Measurements from ENCODE around the gene AQP1. TPM values are rescaled to one million over a fixed set of nuclear protein-coding genes. Genes with fewer than 3 reads are reported as not detected.

Gene AQP1
- polyA plus RNA-seq, 5 donors = 82.4 to 310 (median 157) TPM

DNA sequence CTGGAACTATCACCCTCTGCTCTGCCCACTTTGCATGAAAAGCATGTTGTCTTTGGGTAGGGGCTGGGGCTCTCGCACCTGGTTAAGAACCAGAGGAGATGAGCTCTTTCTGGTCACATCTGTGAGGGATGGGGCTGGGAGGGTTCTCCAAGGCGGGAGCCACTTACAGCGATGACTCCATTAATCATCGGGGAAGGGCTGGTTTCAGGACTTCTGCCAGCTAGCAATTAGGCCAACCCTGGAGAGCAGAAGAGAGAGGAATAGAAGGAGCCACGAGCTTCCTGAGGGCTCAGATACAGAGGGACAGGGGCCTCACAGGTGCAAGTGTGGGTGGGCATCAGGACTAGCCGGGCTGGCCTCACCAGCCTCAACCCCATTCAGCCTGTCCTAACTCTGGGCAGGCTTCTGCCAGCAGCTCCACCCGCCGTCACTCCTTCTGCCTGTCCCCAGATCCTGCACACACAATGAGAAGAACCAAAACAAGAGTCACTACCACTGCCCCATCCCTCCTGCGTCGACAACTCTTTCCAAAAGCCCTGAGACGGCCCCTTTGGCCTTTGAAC is 8.4 kb downstream of the AQP1 start:
- no peak for DNase-seq

DNA sequence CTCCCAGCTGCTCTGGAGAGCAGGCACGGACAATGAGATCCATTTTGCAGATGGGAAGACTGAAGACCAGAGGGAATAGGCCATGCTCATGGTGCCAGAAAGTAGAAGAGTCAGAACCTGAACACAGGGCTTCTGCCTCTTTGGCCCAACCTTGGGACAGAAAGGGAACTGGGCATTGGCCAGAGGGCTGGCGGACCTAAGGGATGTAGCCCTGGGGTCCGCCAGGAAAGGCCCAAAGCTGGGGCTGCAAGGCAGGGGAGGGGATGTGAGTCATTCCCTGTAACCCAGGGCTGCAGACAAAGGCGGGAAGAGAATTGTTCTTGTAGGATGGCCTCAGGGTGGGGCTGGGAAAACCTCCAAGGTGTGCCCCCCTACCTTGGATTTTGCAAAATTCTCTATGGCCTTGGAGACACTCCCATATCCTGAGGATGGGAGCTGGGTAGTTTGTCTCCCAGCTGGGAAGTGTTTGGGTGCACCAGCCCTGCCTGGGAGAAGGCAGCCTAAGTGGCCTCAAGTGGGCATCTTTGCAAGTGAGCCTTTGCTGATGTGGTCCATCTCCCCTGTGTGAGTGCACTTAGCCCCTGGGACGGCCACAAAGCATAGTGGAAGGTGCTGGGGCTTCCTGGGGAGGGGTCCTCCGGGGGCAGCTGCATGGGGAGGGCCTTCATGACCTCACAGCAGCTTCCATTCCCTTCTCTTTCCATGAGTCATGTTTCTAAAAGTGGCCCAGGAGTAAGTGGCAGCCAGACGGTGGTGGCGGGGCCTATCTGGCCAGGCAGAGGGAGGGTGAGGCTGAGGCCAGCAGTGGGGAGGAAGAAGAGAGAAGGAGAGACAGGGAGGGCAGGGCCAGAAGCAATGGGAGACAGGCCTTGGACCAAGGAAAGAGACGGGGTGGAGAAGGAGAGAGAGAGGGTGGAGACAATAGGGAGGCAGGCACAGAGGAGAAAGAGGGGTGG is 9.2 kb downstream of the AQP1 start:
- DNase-seq = no peak

DNA sequence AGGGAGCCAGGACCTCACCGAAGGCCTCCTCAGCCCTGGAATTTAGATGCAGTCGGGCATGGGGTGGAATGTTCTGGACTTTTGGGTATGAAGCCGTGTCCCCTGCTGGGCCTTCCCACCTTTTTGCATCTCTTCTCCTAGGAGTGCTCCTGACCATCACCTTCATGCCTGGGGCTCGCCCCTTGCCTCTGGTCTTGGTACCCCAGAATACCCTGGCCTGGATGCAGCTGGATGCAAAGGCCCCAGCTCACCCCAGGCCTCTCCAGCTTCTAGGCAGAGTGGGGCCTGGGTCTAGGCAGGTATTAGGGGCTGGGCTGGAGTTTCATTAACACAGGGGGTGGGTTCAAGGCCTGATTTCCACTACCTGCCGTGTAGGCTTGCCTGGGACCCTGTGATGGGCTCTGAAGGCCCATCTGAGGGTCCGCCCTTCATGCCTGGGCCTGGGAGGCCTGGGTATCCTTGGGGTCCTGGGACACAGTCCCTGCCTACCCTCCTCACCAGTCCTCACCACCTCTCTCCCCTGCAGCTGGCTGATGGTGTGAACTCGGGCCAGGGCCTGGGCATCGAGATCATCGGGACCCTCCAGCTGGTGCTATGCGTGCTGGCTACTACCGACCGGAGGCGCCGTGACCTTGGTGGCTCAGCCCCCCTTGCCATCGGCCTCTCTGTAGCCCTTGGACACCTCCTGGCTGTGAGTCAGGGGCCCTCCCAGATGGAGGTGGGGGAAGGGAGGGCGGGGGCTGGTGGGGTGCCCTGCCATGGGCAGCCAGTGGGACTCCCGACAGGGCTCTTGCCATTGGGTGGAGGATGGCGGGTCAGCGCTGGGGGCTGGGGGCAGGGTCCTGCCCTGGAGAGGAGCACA is 10.1 kb downstream of the AQP1 start:
- no peak for DNase-seq

DNA sequence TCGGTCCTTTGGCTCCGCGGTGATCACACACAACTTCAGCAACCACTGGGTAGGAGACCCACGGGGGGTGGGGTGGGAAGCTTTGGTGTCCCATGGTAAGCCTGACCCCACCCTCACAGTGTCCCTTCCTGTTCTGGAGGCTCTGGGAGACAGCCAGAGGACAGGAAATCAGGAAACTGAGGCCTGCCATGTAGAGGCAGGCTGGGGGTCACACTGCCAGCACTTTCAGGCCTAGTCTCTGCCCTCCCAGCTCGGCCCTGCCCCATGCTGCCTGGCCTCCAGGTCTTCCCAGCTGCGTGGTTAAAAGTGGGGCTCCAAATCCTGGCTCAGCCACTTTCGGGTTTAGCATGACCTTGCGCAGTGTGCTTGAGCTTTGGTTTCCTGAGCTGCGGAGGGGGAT is 10.9 kb downstream of the AQP1 start:
- no peak for DNase-seq

DNA sequence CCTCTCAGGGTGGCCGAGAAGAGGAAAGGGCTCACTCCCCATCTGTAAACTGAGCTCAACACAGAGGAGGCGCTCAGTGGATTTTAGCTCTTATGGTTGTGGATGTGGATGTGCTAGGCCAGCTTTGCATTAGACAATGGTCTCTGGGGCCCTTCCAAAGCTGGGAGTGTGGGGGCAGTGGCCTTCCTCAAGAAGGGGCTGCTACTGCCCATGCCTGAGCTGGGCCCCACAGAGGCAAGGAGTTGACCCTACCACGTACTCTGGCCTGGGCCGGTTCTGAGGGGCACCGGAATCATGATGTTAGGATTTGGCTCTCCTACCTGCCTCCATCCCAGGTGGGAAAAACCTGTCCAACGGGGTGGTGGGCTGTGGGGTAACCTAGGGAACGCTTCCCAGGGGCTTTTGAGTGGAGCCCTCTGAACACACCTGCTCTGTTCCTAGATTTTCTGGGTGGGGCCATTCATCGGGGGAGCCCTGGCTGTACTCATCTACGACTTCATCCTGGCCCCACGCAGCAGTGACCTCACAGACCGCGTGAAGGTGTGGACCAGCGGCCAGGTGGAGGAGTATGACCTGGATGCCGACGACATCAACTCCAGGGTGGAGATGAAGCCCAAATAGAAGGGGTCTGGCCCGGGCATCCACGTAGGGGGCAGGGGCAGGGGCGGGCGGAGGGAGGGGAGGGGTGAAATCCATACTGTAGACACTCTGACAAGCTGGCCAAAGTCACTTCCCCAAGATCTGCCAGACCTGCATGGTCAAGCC is 11.5 kb downstream of the AQP1 start:
- DNase-seq = no peak

DNA sequence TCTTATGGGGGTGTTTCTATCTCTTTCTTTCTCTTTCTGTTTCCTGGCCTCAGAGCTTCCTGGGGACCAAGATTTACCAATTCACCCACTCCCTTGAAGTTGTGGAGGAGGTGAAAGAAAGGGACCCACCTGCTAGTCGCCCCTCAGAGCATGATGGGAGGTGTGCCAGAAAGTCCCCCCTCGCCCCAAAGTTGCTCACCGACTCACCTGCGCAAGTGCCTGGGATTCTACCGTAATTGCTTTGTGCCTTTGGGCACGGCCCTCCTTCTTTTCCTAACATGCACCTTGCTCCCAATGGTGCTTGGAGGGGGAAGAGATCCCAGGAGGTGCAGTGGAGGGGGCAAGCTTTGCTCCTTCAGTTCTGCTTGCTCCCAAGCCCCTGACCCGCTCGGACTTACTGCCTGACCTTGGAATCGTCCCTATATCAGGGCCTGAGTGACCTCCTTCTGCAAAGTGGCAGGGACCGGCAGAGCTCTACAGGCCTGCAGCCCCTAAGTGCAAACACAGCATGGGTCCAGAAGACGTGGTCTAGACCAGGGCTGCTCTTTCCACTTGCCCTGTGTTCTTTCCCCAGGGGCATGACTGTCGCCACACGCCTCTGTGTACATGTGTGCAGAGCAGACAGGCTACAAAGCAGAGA is 12.2 kb downstream of the AQP1 start:
- DNase-seq = no peak

DNA sequence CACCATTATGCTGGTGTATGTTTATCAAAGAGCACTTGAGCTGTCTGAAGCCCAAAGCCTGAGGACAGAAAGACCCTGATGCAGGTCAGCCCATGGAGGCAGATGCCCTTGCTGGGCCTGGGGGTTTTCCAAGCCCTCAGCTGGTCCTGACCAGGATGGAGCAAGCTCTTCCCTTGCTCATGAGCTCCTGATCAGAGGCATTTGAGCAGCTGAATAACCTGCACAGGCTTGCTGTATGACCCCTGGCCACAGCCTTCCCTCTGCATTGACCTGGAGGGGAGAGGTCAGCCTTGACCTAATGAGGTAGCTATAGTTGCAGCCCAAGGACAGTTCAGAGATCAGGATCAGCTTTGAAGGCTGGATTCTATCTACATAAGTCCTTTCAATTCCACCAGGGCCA is 13.0 kb downstream of the AQP1 start:
- DNase-seq = no peak

DNA sequence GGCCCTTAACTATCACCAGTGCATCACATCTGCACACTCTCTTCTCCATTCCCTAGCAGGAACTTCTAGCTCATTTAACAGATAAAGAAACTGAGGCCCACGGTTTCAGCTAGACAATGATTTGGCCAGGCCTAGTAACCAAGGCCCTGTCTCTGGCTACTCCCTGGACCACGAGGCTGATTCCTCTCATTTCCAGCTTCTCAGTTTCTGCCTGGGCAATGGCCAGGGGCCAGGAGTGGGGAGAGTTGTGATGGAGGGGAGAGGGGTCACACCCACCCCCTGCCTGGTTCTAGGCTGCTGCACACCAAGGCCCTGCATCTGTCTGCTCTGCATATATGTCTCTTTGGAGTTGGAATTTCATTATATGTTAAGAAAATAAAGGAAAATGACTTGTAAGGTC is 13.5 kb downstream of the AQP1 start:
- no peak for DNase-seq

DNA sequence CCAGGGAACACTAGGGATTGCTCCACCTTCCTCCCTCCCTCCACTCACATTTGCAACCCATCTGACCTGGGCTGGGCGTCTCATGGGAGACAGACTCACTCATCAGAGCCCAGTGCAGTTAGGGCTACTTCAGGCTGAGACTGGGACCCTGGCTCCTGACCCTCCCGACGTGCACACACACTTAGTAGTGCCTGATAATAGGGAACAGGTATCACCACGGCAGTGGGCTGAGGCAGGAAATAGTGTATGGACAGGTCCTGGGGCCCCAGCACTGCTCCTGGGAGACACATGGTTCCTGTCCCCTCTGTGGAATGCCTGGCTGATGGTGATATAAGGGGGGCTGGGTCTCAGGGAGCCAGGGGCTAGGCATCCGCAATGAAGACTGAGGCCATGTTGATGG is 14.3 kb downstream of the AQP1 start:
- no peak for DNase-seq

DNA sequence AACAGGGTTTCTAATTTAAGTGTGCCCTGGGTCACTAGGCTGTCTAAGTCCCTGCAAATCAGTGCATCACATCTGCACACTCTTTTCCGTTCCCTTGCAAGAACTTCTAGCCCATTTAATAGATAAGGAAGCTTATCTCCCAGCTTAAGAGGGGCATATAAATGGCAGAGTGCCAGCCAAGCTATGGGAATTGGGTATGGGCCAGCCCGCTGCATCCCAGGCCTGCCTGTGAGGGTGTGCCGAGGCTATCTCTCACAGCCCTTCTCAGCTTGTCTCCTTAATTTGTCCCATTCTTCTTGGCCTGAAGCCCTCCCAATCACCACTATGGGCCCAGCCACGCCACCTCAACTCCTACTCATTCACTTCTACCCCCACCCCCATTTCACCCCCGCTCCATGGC is 14.7 kb downstream of the AQP1 start:
- DNase-seq = no peak

DNA sequence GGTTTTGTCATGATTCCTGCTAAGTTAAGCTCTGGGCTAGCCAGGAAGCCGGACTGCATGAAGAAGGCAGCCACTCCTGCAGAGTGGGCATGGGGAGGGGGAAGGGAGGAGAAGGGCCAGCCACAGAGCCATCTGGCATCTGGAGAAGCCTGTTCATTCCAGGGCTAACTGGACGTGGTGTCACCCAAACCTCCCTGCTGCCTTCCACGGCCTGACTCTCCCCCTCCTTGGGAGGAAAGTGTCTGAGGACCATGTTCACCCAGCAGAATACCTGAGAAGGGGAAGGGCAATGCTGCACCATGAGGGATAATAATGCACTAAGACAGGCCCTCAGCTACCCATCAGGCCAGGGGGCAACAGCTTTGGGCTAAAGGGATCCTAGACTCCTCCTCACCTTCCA is 15.4 kb downstream of the AQP1 start:
- DNase-seq = no peak

DNA sequence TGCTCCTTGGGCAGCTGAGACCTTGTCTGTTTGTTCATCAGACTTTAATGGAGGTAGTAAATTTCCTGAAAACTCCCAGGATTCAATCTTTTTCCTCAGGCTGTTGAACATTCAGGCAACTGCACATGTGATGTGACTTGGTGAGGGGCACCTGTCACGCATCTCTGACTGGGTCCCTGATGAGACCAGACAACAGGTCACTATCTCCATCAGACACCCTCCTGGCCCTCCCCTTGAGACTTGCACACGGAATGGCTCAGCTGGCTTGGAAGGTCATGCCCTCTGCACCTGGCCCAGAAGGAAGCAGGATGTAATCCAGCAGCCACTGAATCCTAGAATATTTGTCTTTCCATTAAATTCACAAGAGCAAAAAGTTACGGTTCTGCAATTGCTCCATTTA is 15.9 kb downstream of the AQP1 start:
- DNase-seq = no peak

DNA sequence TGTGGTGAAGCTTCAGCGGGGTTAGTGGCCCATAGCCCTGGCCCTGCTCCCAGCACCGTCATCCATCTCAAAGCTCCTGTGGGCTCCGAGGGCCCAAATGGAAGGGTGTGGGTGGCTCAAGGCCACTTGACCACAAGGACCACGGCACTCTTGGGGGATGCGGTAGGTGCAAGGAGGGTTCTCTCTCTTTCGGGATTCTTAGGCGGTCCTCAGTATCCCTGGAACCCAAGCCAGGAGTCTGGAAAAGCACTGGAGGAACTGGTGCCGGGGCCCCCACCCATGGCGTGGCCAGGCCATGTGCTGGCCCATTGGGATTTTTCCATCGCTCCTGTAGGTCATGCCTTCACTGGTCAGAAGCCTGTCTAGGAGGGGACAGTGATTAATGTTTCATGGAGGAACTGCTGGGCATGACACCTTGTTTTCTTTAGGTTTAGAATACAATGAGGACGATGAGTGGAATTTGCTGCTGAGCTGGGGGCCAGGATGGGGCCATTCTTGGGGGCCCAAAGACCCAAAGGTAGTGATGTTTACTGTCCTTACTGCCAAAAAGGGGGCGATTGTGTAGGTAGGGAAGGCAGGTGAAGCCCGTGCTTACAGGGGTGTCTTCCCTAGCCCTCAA is 16.7 kb downstream of the AQP1 start:
- no peak for DNase-seq

DNA sequence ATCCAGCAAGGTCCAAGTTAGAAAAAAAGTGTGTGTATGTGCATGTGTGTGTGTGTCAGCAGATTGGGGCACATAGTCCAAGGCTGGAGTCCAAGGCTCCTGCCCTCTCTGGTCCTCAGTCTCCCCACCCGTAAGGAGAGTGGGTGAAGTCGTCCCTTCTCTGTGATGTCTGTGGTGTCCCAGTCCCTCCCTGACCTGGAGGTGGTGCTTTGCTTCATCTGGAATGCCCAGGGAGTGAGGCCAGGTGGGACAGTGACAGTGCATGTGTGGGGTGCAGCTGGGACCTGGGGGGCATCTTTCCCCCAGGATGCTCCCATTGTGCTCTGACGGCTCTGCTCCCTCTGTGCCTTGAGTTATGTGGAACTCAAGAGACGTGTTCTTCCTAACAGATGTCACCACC is 18.0 kb downstream of the AQP1 start:
- no peak for DNase-seq

DNA sequence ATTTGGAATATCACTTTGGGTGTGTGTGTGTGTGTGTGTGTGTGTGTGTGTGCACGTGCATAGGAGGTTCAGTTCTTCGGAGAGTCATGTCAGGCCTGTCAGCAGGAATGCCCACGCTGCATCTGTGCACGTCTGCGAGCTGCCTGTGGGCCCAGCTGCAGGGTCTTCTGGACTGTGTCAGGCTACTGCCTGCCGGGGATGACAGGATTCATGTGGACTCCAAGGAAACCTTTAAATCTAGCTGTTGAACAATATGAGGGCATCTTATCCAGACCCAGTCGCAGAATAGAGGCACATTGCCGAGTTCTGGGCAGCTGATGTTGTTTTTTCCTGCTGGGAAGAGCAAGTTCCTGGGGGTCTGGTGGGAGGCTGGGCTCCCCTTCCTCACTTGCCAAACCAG is 19.0 kb downstream of the AQP1 start:
- DNase-seq = no peak

DNA sequence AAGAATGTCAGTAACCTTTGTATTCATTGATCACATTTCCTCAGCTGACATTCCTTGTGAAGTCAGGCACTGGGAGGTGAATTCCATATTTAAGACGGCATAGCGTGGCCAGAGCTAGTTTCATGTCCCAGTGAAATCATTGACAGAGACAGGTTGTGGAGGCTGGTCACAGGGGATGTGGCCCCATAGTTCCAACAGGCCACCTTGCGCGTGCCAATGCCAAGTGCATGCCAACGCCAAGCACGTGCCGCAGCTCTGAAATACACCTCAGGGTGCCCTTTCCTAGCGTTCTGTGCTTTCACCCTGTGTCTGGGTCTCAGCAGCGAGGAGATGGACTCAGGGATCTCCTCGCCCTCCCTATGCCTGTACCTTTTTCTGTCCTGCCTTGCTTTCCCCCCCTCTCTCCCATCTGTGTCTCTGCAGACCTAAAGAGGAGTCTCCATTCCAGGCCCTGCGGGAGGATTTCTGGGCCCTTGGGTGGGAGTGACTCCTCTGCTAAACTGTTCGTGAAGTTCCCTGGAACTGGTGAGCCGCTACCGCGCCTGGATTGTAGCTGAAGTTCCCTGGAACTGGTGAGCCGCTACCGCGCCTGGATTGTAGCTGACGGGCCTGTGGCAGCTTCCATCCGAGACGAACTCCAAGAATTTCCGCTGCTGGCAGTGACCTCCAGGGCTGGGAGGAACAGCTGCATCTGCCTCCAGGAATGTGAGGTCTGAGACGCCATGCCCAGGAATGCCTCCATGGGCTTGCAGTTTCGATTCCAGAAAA is 19.7 kb downstream of the AQP1 start:
- DNase-seq = no peak

DNA sequence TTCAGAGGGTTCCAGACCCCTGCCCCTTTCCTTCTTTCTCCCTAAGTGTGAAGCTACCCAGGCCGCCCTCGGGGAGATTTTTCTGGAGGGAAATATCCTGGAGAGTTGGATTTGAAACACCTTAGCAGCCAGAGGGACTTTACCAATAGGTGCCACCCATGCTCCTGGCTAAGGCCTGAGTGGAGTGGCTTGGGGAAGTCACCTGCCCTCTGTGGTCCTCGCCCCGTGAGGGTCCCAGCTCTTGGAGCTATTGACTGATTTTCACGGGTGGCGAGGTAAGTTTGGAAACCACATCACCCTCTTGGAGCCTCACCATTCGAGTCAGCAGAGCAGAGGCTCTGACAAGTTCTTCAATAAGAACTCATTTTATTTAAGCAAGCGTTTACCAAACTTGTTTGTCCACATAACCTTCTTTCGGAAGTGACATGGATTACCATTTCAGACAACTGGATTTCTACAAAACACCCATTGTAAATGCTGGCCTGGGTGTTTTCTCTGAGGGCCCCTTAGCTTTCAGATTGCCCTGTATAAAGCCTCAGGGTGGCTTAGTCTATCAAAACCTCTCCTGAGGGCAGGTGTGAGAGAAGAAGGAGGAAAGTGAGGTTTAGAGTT is 20.4 kb downstream of the AQP1 start:
- DNase-seq = no peak

DNA sequence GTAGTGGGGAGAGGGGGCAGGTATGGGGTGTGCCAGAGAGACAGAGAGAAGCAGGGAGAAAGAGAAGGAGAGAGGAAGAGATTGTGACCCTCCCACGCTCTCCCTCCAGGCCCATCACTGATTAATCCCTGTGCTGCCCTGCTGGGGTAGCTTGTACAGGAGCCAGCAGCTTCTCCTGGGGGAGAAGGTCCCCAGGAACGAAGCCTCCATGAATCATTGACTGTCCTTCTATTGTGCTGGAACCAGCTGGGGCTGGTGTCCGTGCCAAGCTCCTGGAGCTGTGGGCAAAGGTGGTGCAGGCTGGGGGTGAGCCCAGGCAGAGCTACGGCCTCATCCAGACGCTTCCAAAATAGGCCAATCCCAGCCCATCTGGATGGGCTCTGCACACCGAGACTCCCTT is 20.9 kb downstream of the AQP1 start:
- no peak for DNase-seq

DNA sequence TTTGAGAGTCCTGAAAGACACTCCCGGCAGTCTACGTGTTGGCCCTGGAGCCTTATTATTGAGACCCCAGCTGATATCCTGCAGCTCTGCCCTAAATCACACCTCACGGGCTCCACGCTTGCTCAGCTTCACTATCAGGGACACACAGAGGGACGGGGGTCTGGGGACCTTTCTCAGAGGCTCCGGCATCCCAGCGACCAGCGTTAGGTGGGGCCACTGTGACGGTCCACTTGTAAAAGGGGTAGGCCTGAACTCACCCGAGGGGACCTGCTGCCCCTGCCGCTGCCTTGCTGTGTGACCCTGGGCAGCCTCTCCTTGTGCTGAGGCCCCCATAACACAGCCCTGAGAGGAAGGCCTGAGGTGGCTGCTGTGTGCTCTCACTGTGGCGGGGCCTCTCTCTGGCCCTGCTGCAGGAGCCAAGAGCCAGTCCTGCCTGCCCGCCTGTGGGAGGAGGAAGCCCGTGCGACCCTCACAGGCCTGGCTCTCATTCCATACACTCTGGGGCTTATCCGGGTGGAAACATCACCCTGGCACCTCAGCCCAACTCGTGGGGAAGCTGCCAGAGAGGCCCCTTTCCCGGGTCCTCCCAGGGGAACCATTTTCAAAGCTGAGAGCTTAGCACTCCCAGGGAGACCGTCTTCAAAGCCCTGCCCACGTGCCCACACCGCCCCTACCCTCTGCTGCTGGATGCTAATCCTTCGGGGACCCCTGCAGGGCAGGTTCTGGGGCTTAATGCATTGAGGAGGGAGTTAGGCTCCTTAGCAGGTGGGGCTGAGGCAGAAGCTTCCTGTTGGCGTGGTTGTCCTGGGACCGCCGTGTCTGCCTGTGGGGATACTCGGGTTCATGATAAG is 21.7 kb downstream of the AQP1 start:
- DNase-seq = no peak

Data from right lung (tissue), 5 donors.